ENCODE measurements around the gene DLG2. TPM values are rescaled to one million over a fixed set of nuclear protein-coding genes. Genes with fewer than 3 reads are reported as not detected.
"Not testable (repeated sequence)": the region's sequence is repeated elsewhere in the genome, so short reads cannot be mapped to it uniquely, and the experiment has no call there.

Gene DLG2
- total RNA-seq, 1 experiment from 2014 or later = 17.5 TPM

DNA sequence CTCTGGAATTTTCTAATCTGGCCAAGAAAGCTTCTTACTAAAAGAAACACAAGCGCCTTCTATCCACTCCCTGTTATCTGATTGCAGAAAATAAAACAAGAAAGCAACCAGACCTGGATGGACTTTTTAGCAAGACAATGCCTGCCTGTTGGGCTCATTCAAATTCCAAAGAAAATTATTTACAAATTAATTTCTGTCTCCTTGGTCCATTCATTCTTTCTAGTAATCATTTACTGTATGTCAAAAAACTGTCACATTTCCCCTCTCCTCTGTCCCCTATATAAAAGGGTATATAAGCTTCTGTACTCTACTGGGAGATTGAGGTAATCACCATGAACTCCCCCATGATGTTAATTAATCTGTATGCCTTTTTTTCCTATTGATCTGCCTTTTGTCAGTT is 279.9 kb downstream of the DLG2 start (continued):
- TF ChIP-seq MXD4 (CRISPR knock-in tag; IDR thresholded peaks at IDR 0.05; ENCODE audit: borderline replicate concordance) (no peak), MYBL2 (CRISPR knock-in tag; IDR thresholded peaks at IDR 0.05) (no peak), NR3C1 (CRISPR knock-in tag; conservative IDR thresholded peaks at IDR 0.05; ENCODE audit: low read depth) (no peak)

DNA sequence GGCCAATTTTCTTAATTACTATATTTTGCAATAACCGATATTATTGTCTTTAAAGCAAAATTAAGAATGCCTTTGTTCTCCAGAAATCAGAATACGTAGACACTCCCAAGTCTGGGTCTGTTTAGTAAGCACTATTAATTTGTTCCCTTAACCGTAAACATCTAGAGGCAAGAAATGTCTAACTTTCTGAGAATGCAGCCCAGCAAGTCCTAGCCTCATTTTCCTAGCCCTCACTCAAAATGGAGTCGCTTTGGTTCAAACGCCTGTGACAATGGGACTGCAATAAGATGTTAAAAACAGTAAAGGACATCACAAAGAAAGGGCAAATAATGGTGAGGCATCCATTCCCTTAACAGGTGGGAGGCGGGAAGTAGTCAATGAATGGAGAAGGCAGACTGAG is 280.7 kb downstream of the DLG2 start:
- no peak for ATAC-seq
- peak overlapping the region; percentile 6; the same call in 1 of the 2 replicates for H3K27ac Mint-ChIP-seq
- POLR2A ChIA-PET = no interaction called here
- DNase-seq (ENCODE audit: low spot score) = no peak
- no peaks in the 10 kb centered on the region; the same call in 1 of the 2 replicates for H3K27me3 Mint-ChIP-seq (ENCODE audit: low read depth)
- peaks cover 58% of the 10 kb centered on the region for H3K4me1 Mint-ChIP-seq
- no peak overlapping the region for H3K4me3 Mint-ChIP-seq
- H3K9me3 Mint-ChIP-seq = peaks cover 19% of the 10 kb centered on the region
- H3K36me3 Mint-ChIP-seq = peaks cover 20% of the 10 kb centered on the region
- CTCF ChIA-PET = no interaction called here
- TF ChIP-seq, protein P1, sequence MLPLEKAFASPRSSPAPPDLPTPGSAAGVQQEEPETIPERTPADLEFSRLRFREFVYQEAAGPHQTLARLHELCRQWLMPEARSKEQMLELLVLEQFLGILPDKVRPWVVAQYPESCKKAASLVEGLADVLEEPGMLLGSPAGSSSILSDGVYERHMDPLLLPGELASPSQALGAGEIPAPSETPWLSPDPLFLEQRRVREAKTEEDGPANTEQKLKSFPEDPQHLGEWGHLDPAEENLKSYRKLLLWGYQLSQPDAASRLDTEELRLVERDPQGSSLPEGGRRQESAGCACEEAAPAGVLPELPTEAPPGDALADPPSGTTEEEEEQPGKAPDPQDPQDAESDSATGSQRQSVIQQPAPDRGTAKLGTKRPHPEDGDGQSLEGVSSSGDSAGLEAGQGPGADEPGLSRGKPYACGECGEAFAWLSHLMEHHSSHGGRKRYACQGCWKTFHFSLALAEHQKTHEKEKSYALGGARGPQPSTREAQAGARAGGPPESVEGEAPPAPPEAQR (CRISPR knock-in tag; IDR thresholded peaks at IDR 0.05) = peak; percentile 80; the same call in 1 of the 2 replicates
- TF ChIP-seq FOXJ3 (CRISPR knock-in tag; IDR thresholded peaks at IDR 0.05; ENCODE audit: borderline replicate concordance) (no peak), ZNF423 (CRISPR knock-in tag; IDR thresholded peaks at IDR 0.05) (peak; percentile 26), MXD4 (CRISPR knock-in tag; IDR thresholded peaks at IDR 0.05; ENCODE audit: borderline replicate concordance) (peak; percentile 84; the same call in 1 of the 2 replicates)

DNA sequence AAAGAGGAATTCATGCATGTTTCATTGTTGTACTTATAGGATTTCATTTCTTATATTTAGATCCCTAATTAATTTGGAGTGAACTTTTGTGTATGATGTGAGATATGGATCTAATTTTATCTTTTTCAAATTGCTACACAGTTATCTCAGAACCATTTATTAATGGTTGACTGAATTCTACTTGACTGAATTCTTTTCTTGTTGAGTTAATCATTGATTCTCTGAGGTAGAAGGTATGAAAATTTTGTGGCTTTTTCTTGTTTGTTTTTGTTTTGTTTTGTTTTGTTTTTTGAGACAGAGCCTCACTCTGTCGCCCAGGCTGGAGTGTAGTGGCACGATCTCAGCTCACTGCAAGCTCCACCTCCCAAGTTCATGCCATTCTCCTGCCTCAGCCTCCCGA is 286.3 kb downstream of the DLG2 start:
- Mint-ChIP-seq H3K4me1 (peaks cover 16% of the 10 kb centered on the region), H3K36me3 (peaks cover 19% of the 10 kb centered on the region), H3K9me3 (peaks cover 21% of the 10 kb centered on the region)
- DNase-seq (ENCODE audit: low spot score); CTCF ChIA-PET; H3K4me3 Mint-ChIP-seq; H3K27ac Mint-ChIP-seq; POLR2A ChIA-PET; ATAC-seq; H3K27me3 Mint-ChIP-seq (ENCODE audit: low read depth): not testable (repeated sequence)

DNA sequence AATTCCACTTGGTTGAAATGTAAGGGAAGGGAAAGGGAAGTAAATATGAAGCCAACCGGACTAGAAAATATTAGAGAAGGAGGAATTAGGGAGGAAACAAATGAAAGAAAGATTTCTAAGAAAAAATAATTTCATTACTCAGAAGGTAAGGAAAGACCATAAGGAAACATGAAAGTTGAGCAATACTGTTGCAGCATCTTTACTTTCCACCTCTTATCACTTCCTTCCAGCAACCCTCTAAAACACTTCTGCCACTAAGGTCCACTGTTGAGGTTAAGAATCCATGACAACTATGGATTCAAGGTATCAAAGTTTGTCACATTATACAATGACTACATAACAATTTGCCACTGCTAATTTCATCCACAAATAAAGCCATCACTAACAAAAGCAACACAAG is 308.6 kb downstream of the DLG2 start:
- H3K4me3 Mint-ChIP-seq = no peak overlapping the region
- TF ChIP-seq JUN (CRISPR knock-in tag; IDR thresholded peaks at IDR 0.05) (no peak), ZNF219 (CRISPR knock-in tag; IDR thresholded peaks at IDR 0.05; ENCODE audit: borderline replicate concordance) (no peak), MYBL2 (CRISPR knock-in tag; IDR thresholded peaks at IDR 0.05) (no peak), KAT7 (CRISPR knock-in tag; IDR thresholded peaks at IDR 0.05; ENCODE audit: borderline replicate concordance) (no peak), RORB (CRISPR knock-in tag; IDR thresholded peaks at IDR 0.05) (no peak), FOXK1 (CRISPR knock-in tag; IDR thresholded peaks at IDR 0.05) (no peak), TEAD1 (CRISPR knock-in tag; IDR thresholded peaks at IDR 0.05) (no peak), ZBTB21 (CRISPR knock-in tag; IDR thresholded peaks at IDR 0.05; ENCODE audit: borderline replicate concordance) (no peak), TCF7 (CRISPR knock-in tag; IDR thresholded peaks at IDR 0.05; ENCODE audit: low read depth) (no peak), ZNF416 (CRISPR knock-in tag; IDR thresholded peaks at IDR 0.05) (no peak), NFE2L1 (CRISPR knock-in tag; IDR thresholded peaks at IDR 0.05) (no peak), SOX15 (CRISPR knock-in tag; IDR thresholded peaks at IDR 0.05) (no peak), EMX1 (CRISPR knock-in tag; IDR thresholded peaks at IDR 0.05) (no peak), ZNF423 (CRISPR knock-in tag; IDR thresholded peaks at IDR 0.05) (no peak)
- TF ChIP-seq, protein P2, sequence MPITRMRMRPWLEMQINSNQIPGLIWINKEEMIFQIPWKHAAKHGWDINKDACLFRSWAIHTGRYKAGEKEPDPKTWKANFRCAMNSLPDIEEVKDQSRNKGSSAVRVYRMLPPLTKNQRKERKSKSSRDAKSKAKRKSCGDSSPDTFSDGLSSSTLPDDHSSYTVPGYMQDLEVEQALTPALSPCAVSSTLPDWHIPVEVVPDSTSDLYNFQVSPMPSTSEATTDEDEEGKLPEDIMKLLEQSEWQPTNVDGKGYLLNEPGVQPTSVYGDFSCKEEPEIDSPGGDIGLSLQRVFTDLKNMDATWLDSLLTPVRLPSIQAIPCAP (CRISPR knock-in tag; IDR thresholded peaks at IDR 0.05) = no peak
- TF ChIP-seq, protein P3, sequence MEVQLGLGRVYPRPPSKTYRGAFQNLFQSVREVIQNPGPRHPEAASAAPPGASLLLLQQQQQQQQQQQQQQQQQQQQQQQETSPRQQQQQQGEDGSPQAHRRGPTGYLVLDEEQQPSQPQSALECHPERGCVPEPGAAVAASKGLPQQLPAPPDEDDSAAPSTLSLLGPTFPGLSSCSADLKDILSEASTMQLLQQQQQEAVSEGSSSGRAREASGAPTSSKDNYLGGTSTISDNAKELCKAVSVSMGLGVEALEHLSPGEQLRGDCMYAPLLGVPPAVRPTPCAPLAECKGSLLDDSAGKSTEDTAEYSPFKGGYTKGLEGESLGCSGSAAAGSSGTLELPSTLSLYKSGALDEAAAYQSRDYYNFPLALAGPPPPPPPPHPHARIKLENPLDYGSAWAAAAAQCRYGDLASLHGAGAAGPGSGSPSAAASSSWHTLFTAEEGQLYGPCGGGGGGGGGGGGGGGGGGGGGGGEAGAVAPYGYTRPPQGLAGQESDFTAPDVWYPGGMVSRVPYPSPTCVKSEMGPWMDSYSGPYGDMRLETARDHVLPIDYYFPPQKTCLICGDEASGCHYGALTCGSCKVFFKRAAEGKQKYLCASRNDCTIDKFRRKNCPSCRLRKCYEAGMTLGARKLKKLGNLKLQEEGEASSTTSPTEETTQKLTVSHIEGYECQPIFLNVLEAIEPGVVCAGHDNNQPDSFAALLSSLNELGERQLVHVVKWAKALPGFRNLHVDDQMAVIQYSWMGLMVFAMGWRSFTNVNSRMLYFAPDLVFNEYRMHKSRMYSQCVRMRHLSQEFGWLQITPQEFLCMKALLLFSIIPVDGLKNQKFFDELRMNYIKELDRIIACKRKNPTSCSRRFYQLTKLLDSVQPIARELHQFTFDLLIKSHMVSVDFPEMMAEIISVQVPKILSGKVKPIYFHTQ (CRISPR knock-in tag; IDR thresholded peaks at IDR 0.05) = no peak
- no peaks in the 10 kb centered on the region for H3K9me3 Mint-ChIP-seq
- ChIA-PET POLR2A (no interaction called here), CTCF (no interaction called here)
- no peak overlapping the region for H3K27ac Mint-ChIP-seq
- no peaks in the 10 kb centered on the region for H3K27me3 Mint-ChIP-seq (ENCODE audit: low read depth)
- ATAC-seq = no peak
- no peak for DNase-seq (ENCODE audit: low spot score)
- H3K4me1 Mint-ChIP-seq = peaks cover 10% of the 10 kb centered on the region
- H3K36me3 Mint-ChIP-seq = no peaks in the 10 kb centered on the region

Measured in WTC11 (cell line).